Mucosa of descending colon (tissue), 3 donors: ENCODE results near the gene TOM1L1. TPM values are rescaled to one million over a fixed set of nuclear protein-coding genes. Genes with fewer than 3 reads are reported as not detected.

Source experiments
- ATAC-seq: fragments of 200-7000 bp; cut with Tn5 transposase; one replicate; pipeline ENCODE4 v1.9.1; 2020; ENCODE audit warnings: mild to moderate bottlenecking, moderate library complexity
- DNase-seq, 3 donors: peaks; one replicate each; pipeline ENCODE4 v3.0.0-alpha.2; 2020
- H3K36me3 ChIP-seq: fragments of 200-600 bp; one replicate; pipeline ENCODE4 v1.8.0; 2021; ENCODE audit warnings: low read depth, mild to moderate bottlenecking
- H3K4me1 ChIP-seq: fragments of 200-600 bp; one replicate; pipeline ENCODE4 v1.8.0; 2021; ENCODE audit warnings: low read depth, mild to moderate bottlenecking
- H3K4me3 ChIP-seq: fragments of 200-600 bp; one replicate; pipeline ENCODE4 v1.8.0; 2021; ENCODE audit warnings: mild to moderate bottlenecking
- H3K9me3 ChIP-seq: fragments of 200-600 bp; one replicate; pipeline ENCODE4 v1.8.0; 2021; ENCODE audit warnings: mild to moderate bottlenecking
- intact Hi-C, 2 donors: fragments of 100-400 bp; cut with DNase I in 1 of 2; cut with micrococcal nuclease in 1 of 2; formaldehyde crosslinking; loops; one replicate each; pipeline versions ENCODE4 v1.11.0 to v1.11.1; 2022; cut with DNase I, micrococcal nuclease
- total RNA-seq, 3 donors: library from RNA; stranded (reverse); fragmentation: NEBNext Ultra II Directional in 2 of 3; extraction: Animal tissue kit (Norgen Biotek cat#: 25700) in 2 of 3; gene quantifications; one replicate each; pipeline versions ENCODE4 v1.2.1 to v1.2.4, GENCODE V29; 2021 to 2023
- TF ChIP-seq, protein P1 (sequence below): fragments of 200-600 bp; IDR thresholded peaks from one replicate; pipeline ENCODE4 v1.8.0; 2022; ENCODE audit warnings: antibody characterized with exemption, mild to moderate bottlenecking
- donor health status: DM: no; HTN: no; CAD: no; lungs with moderate emphysema.
- donor health status: DM: no; HTN: no; CAD: no.
- donor health status: DM: no; HTN: yes; CAD: no.

Gene TOM1L1
- total RNA-seq, 3 donors from 2014 or later, result 37.3 to 68.7 (median 49.8) TPM

DNA sequence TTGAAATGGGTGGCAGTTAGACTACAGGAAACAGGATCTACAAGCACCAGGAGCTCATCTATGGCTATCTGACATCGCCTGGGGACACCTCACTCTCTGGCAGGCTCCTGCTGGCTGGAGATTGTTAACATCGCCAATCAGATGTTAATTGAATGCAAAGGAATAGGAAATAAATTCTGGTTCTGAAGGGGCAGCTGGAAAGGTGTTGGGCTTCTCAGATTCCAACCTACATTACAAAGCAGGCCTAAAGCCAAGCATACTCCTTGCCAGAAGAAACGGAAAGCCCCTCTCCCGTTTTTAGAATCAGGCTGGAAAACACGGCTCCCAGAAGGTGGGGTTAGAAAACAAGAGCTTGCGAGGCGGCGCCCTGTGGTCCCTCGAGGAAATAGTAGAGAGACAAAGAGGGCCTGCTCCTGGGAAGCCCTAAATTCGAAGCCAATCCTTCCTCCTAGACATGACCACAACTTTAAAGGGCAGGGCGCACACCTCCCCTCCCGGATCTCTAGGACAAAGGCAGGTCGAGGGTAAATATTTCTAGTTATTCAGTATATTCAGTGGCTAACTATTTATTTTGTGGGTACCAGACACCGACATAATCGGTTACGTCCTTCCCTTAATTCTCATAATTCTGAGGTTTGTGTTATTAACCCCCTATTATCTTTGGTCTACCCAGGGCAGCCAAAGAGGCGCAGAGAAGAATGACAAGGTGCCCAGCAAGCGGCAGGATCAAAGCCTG lies 763 bp upstream of the TOM1L1 start:
- ATAC-seq (no peak), DNase-seq (peak in 1 of 3 donors; percentile 20)
- TF ChIP-seq, protein P1, sequence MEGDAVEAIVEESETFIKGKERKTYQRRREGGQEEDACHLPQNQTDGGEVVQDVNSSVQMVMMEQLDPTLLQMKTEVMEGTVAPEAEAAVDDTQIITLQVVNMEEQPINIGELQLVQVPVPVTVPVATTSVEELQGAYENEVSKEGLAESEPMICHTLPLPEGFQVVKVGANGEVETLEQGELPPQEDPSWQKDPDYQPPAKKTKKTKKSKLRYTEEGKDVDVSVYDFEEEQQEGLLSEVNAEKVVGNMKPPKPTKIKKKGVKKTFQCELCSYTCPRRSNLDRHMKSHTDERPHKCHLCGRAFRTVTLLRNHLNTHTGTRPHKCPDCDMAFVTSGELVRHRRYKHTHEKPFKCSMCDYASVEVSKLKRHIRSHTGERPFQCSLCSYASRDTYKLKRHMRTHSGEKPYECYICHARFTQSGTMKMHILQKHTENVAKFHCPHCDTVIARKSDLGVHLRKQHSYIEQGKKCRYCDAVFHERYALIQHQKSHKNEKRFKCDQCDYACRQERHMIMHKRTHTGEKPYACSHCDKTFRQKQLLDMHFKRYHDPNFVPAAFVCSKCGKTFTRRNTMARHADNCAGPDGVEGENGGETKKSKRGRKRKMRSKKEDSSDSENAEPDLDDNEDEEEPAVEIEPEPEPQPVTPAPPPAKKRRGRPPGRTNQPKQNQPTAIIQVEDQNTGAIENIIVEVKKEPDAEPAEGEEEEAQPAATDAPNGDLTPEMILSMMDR, result no peak
- intact Hi-C loops, result no loop called here
- Histone ChIP-seq H3K9me3 (no peaks in the 10 kb centered on the region), H3K4me1 (peaks cover 7% of the 10 kb centered on the region), H3K4me3 (no peak overlapping the region), H3K36me3 (no peaks in the 10 kb centered on the region)

DNA sequence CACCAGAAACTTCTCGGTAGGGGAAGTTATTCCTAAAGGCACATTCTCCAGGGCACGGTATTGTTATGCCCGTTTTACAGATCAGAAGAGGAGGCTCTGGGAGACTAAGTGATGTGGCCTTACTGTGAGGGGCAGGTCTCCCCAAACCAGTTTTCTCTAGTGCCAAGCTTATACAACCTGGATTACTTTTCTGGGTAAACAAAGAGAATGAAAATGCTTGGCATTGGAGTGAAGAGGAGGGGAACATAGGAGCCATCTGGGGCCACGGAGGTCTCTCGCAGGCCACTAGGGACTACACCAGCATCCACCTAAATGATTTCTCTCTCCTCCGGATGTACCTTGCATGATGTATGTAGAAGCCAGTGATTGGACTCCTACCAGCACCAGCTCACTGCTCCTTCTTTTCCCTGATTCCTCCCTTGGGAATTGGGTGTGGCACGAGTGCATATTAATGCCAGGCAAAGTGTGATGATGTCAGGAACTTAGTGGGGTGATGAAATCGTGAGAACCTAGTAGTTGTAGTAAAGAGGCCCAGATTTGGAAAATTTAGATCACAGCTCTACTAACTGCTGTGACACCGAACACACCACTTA lies 674 bp downstream of the TOM1L1 start:
- no peaks in the 10 kb centered on the region for H3K9me3 ChIP-seq
- peak; percentile 50 for ATAC-seq
- TF ChIP-seq, protein P1, result no peak
- H3K4me3 ChIP-seq, result peak overlapping the region; percentile 40
- intact Hi-C loops, result no loop called here
- H3K4me1 ChIP-seq, result peaks cover 7% of the 10 kb centered on the region
- peak in 2 of 3 donors; percentile 24 to 28 for DNase-seq
- no peaks in the 10 kb centered on the region for H3K36me3 ChIP-seq

DNA sequence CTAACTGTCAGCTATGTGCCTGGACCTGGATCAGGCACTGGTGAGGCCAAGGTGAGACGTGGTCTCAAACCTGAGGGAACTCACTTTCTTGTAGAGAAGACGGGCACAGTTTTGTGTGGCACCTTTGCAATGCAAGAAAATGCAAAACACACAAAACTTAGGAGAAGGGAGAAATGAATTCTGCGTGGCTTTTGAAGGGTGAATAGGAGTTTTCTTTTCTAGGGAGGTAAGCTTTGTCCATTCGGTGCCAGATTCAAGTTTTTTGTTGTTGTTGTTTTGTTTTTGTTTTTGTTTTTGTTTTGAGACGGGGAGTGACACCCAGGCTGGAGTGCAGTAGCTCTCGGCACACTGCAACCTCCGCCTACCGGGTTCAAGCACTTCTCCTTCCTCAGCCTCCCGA lies 1.4 kb downstream of the TOM1L1 start:
- Histone ChIP-seq H3K4me1 (peaks cover 7% of the 10 kb centered on the region), H3K4me3 (no peak overlapping the region), H3K36me3 (no peaks in the 10 kb centered on the region), H3K9me3 (no peaks in the 10 kb centered on the region)
- TF ChIP-seq, protein P1, result no peak
- DNase-seq (no peak), ATAC-seq (no peak)
- intact Hi-C loops, result no loop called here

DNA sequence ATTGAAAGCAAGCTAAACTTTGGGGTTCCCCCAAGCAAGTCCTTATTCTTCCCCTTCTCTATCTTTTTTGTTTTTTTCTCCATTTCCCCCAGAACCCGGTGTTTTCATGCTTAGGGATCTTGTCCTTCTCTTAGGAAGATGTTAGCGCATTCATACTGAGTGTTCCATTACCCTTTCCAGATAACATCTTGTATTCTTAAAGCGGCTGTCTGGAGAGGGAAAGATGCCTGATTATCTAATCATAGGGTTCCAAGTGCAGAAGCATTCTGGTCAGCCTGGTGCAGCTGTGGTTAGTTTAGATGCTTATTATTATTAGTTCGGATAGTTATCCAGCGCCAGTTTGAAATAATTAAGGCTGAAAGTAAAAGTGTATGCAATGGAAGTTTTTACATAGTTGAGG lies 2.0 kb downstream of the TOM1L1 start:
- no peak for ATAC-seq
- H3K36me3 ChIP-seq, result no peaks in the 10 kb centered on the region
- H3K4me3 ChIP-seq, result no peak overlapping the region
- TF ChIP-seq, protein P1, result no peak
- peaks cover 7% of the 10 kb centered on the region for H3K4me1 ChIP-seq
- intact Hi-C loops, result no loop called here
- DNase-seq, result no peak
- H3K9me3 ChIP-seq, result no peaks in the 10 kb centered on the region

DNA sequence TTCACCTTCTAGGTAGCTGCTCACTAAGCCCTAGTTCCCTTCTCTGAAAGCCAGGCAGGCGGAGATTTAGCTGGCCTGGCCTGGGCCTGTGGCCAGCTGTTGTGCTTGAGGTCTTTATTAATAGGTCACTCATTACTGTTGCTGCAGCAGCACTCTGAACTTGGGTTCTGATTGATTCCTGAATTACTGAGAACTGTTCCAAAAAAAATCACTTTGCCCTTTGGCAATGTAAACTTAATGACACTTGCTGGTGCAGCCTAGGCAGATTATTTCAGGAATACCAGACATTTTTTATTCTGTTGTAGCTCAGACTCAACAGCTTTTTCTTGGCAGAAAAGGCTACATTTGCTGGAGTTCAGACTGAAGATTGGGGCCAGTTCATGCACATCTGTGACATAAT lies 2.7 kb downstream of the TOM1L1 start:
- H3K4me1 ChIP-seq, result peaks cover 7% of the 10 kb centered on the region
- ATAC-seq, result no peak
- H3K36me3 ChIP-seq, result no peaks in the 10 kb centered on the region
- H3K9me3 ChIP-seq, result no peaks in the 10 kb centered on the region
- TF ChIP-seq, protein P1, result no peak
- intact Hi-C loops, result no loop called here
- DNase-seq, result peak in 2 of 3 donors; percentile 24 to 45
- H3K4me3 ChIP-seq, result no peak overlapping the region
